HCT116 (cell line): ENCODE results near the gene C2orf81. TPM values are rescaled to one million over a fixed set of nuclear protein-coding genes. Genes with fewer than 3 reads are reported as not detected.

Source experiments
- ATAC-seq: fragments of 200-7000 bp; cut with Tn5 transposase; 2 replicates; pipeline ENCODE4 v1.9.1; 2020; ENCODE audit warnings: mild to moderate bottlenecking, moderate library complexity
- BruUV-seq: library from RNA; stranded (reverse); fragments of 400-500 nt; replicated peaks from 2 replicates; lab custom pipeline; 2021; lab: Mats Ljungman, UMichigan
- CTCF ChIA-PET: fragments of 300-600 bp; sonication (Branson Sonifier 250); formaldehyde crosslinking; loops from one replicate; lab custom pipeline; 2021; ENCODE audit warnings: antibody characterized with exemption; lab: Charles Lee
- POLR2A ChIA-PET: fragments of 300-600, 350-600 bp; sonication (Branson Sonifier 250); formaldehyde crosslinking; loops from one replicate; lab custom pipeline; 2021; ENCODE audit warnings: antibody characterized with exemption; lab: Charles Lee
- RAD21 ChIA-PET, 2 experiments: fragments of 300-600 bp; sonication (Branson Sonifier 250); formaldehyde crosslinking; loops; one replicate each; lab custom pipeline; 2023; ENCODE audit warnings: low total read pairs in 2 of 2; ENCODE audit not compliant: uncharacterized antibody in 2 of 2, unreplicated experiment in 2 of 2, low non-redundant PET in 1 of 2; lab: Charles Lee
- DNase-seq: peaks from one replicate; pipeline ENCODE4 v3.0.0-alpha.2; 2010; ENCODE audit warnings: low read depth, low spot score
- H2AFZ ChIP-seq: fragments of 200-600 bp; shearing (Covaris generic), sonication (generic); 2 replicates; pipeline ENCODE4 v1.6.1; 2017; ENCODE audit warnings: low read depth, mixed run types, mixed read lengths, antibody characterized with exemption, low read length; ENCODE audit not compliant: poor library complexity, severe bottlenecking
- H3K27ac ChIP-seq: 2 replicates; pipeline ENCODE4 v1.5.1; 2012; ENCODE audit warnings: low read depth, low read length
- H3K27me3 ChIP-seq: fragments of 200-600 bp; sonication (generic); 2 replicates; pipeline ENCODE4 v1.6.1; 2016; ENCODE audit warnings: mixed run types, low read length, mixed read lengths; ENCODE audit not compliant: insufficient read depth
- H3K36me3 ChIP-seq, 2 experiments: fragments of 200-500 bp in 1 of 2; fragments of 200-600 bp in 1 of 2; sonication (Bioruptor generic) in 1 of 2; sonication (generic) in 1 of 2; 2 replicates each; pipeline versions ENCODE4 v1.5.1 to v1.6.1; 2014 to 2016; ENCODE audit warnings: low read length in 2 of 2, inconsistent platforms in 1 of 2, mixed read lengths in 1 of 2, mixed run types in 1 of 2; ENCODE audit not compliant: insufficient read depth in 2 of 2, control insufficient read depth in 1 of 2
- H3K4me1 ChIP-seq, 2 experiments: fragments of 200-600 bp in 1 of 2; sonication (generic) in 1 of 2; 2 replicates each; pipeline versions ENCODE4 v1.5.1 to v1.6.1; 2012 to 2017; ENCODE audit warnings: low read length in 2 of 2, inconsistent platforms in 1 of 2, mild to moderate bottlenecking in 1 of 2, mixed read lengths in 1 of 2, mixed run types in 1 of 2, moderate library complexity in 1 of 2; ENCODE audit not compliant: insufficient read depth in 2 of 2, control insufficient read depth in 1 of 2
- H3K4me2 ChIP-seq: fragments of 200-600 bp; sonication (generic); 2 replicates; pipeline ENCODE4 v1.6.1; 2017; ENCODE audit warnings: mixed run types, low read length, mixed read lengths
- H3K4me3 ChIP-seq, 2 experiments: fragments of 200-600 bp in 1 of 2; sonication (generic) in 1 of 2; replicated peaks in 1 of 2; 2 replicates each; pipeline ENCODE4 v1.5.1; 2011 to 2016; ENCODE audit warnings: low read length in 2 of 2, control low read depth in 1 of 2, low read depth in 1 of 2, mild to moderate bottlenecking in 1 of 2, mixed read lengths in 1 of 2, mixed run types in 1 of 2
- H3K79me2 ChIP-seq: fragments of 200-600 bp; sonication (generic); 2 replicates; pipeline ENCODE4 v1.6.1; 2017; ENCODE audit warnings: mild to moderate bottlenecking, mixed run types, low read length, moderate library complexity, mixed read lengths; ENCODE audit not compliant: insufficient read depth
- H3K9ac ChIP-seq: fragments of 200-600 bp; sonication (generic); 2 replicates; pipeline ENCODE4 v1.6.1; 2016; ENCODE audit warnings: low read length, mixed read lengths
- H3K9me2 ChIP-seq: fragments of 200-600 bp; sonication (generic), shearing (Covaris generic); 2 replicates; pipeline ENCODE4 v1.6.1; 2017; ENCODE audit warnings: mixed run types, mild to moderate bottlenecking, moderate library complexity; ENCODE audit not compliant: insufficient read depth
- H3K9me3 ChIP-seq, 2 experiments: fragments of 200-500 bp in 1 of 2; fragments of 200-600 bp in 1 of 2; sonication (Bioruptor generic) in 1 of 2; sonication (generic) in 1 of 2; 2 replicates each; pipeline ENCODE4 v1.6.1; 2014 to 2017; ENCODE audit warnings: low read length in 2 of 2, mixed read lengths in 2 of 2, inconsistent platforms in 1 of 2, low read depth in 1 of 2, mild to moderate bottlenecking in 1 of 2, mixed run types in 1 of 2, moderate library complexity in 1 of 2; ENCODE audit not compliant: control insufficient read depth in 1 of 2, insufficient read depth in 1 of 2
- H4K20me1 ChIP-seq: fragments of 200-600 bp; sonication (generic), shearing (Covaris generic); 2 replicates; pipeline ENCODE4 v1.6.1; 2017; ENCODE audit warnings: mixed run types, mild to moderate bottlenecking, moderate library complexity; ENCODE audit not compliant: insufficient read depth
- ELF1 ChIP-seq: IDR thresholded peaks from 2 replicates; pipeline ENCODE4 v1.6.1; 2012; ENCODE audit warnings: low read depth, borderline replicate concordance
- EZH2 ChIP-seq: fragments of 200-600 bp; sonication (generic); IDR thresholded peaks from 2 replicates; pipeline ENCODE4 v1.6.1; 2017; ENCODE audit warnings: antibody characterized with exemption, mixed run types
- FOSL1 ChIP-seq: IDR thresholded peaks from 2 replicates; pipeline ENCODE4 v1.6.1; 2012; ENCODE audit warnings: low read depth
- JUND ChIP-seq: IDR thresholded peaks from 2 replicates; pipeline ENCODE4 v1.6.1; 2012
- MAX ChIP-seq: IDR thresholded peaks from 2 replicates; pipeline ENCODE4 v1.6.1; 2012
- POLR2A ChIP-seq: IDR thresholded peaks from 2 replicates; pipeline ENCODE4 v1.7.0; 2011; ENCODE audit warnings: borderline replicate concordance; ENCODE audit not compliant: insufficient read depth, insufficient read length; ENCODE audit errors: extremely low read depth
- POLR2AphosphoS5 ChIP-seq: IDR thresholded peaks from 2 replicates; pipeline ENCODE4 v1.6.1; 2011; ENCODE audit warnings: mild to moderate bottlenecking, low read depth, low read length, moderate library complexity
- RAD21 ChIP-seq: IDR thresholded peaks from 2 replicates; pipeline ENCODE4 v1.6.1; 2012; ENCODE audit warnings: low read depth, mild to moderate bottlenecking
- SRF ChIP-seq: IDR thresholded peaks from 2 replicates; pipeline ENCODE4 v1.6.1; 2012; ENCODE audit warnings: low read depth
- TCF7L2 ChIP-seq: IDR thresholded peaks from 2 replicates; pipeline ENCODE4 v1.7.0; 2011; ENCODE audit warnings: borderline replicate concordance, inconsistent platforms; ENCODE audit not compliant: insufficient read depth, insufficient read length; ENCODE audit errors: extremely low read depth
- YY1 ChIP-seq: IDR thresholded peaks from 2 replicates; pipeline ENCODE4 v1.6.1; 2011; ENCODE audit warnings: low read length, low read depth, moderate library complexity, mild to moderate bottlenecking; ENCODE audit not compliant: insufficient replicate concordance; ENCODE audit errors: extremely low read depth
- ZFX ChIP-seq: fragments of 450-650 bp; IDR thresholded peaks from 2 replicates; pipeline ENCODE4 v1.6.1; 2017
- intact Hi-C: fragments of 100-400 bp; cut with micrococcal nuclease; formaldehyde crosslinking; loops from 2 replicates; pipeline ENCODE4 v1.10.0; 2022
- total RNA-seq: library from RNA; stranded (reverse); gene quantifications from one replicate; pipeline ENCODE4 v1.2.1, GENCODE V29; 2021; ENCODE audit not compliant: unreplicated experiment

The C2orf81 gene
- total RNA-seq, 1 experiment from 2014 or later = 6.5 TPM

GRCh38 chr2:74414881-74415761, 6.3 kb downstream of the C2orf81 start:
- Histone ChIP-seq H3K36me3 (no peaks in the 10 kb centered on the region), H2AFZ (no peak overlapping the region), H3K4me1 (no peaks in the 10 kb centered on the region), H3K4me3 (no peak overlapping the region), H3K79me2 (no peaks in the 10 kb centered on the region), H3K9me2 (no peaks in the 10 kb centered on the region), H3K9me3 (no peaks in the 10 kb centered on the region), H3K9ac (no peak overlapping the region), H3K27me3 (no peaks in the 10 kb centered on the region), H3K4me2 (no peak overlapping the region), H3K27ac (no peak overlapping the region), H4K20me1 (no peaks in the 10 kb centered on the region)
- intact Hi-C loops = no loop called here
- TF ChIP-seq POLR2AphosphoS5 (no peak), POLR2A (no peak), YY1 (no peak), RAD21 (no peak), TCF7L2 (no peak), ELF1 (no peak), JUND (no peak), FOSL1 (no peak), EZH2 (no peak)
- ATAC-seq = no peak
- ChIA-PET CTCF (no interaction called here), RAD21 (no interaction called here), POLR2A (no interaction called here)
- no TSS peak for BruUV-seq
- DNase-seq = no peak

GRCh38 chr2:74414441-74414840, 7.0 kb downstream of the C2orf81 start:
- Histone ChIP-seq H3K27ac (no peak overlapping the region), H3K4me3 (no peak overlapping the region), H3K36me3 (no peaks in the 10 kb centered on the region), H3K4me1 (no peaks in the 10 kb centered on the region), H3K27me3 (no peaks in the 10 kb centered on the region), H3K9me3 (no peaks in the 10 kb centered on the region), H3K4me2 (no peak overlapping the region), H3K9ac (no peak overlapping the region), H2AFZ (no peak overlapping the region), H3K79me2 (no peaks in the 10 kb centered on the region), H4K20me1 (no peaks in the 10 kb centered on the region), H3K9me2 (no peaks in the 10 kb centered on the region)
- ATAC-seq (no peak), DNase-seq (no peak)
- intact Hi-C loops = no loop called here
- no TSS peak for BruUV-seq
- TF ChIP-seq MAX (no peak), ZFX (no peak), SRF (no peak), EZH2 (no peak), POLR2A (no peak), TCF7L2 (no peak), POLR2AphosphoS5 (no peak), FOSL1 (no peak)
- CTCF ChIA-PET = no interaction called here
- POLR2A ChIA-PET = no interaction called here
- RAD21 ChIA-PET = no interaction called here
